OCI-LY1 (cell line): Measurements from ENCODE around the gene CADM3.

Experiments
- CTCF ChIP-seq: fragments of 200-600 bp; sonication (generic), shearing (Covaris generic); IDR thresholded peaks from 2 replicates; pipeline ENCODE4 v1.5.1; 2017; ENCODE audit warnings: mild to moderate bottlenecking, antibody characterized with exemption, low read length, moderate library complexity, mixed read lengths
- EZH2 ChIP-seq: fragments of 200-600 bp; sonication (generic), shearing (Covaris generic); IDR thresholded peaks from 2 replicates; pipeline ENCODE4 v1.8.0; 2017; ENCODE audit warnings: borderline replicate concordance, mixed run types, mild to moderate bottlenecking, antibody characterized with exemption, low read length, moderate library complexity, mixed read lengths

DNA sequence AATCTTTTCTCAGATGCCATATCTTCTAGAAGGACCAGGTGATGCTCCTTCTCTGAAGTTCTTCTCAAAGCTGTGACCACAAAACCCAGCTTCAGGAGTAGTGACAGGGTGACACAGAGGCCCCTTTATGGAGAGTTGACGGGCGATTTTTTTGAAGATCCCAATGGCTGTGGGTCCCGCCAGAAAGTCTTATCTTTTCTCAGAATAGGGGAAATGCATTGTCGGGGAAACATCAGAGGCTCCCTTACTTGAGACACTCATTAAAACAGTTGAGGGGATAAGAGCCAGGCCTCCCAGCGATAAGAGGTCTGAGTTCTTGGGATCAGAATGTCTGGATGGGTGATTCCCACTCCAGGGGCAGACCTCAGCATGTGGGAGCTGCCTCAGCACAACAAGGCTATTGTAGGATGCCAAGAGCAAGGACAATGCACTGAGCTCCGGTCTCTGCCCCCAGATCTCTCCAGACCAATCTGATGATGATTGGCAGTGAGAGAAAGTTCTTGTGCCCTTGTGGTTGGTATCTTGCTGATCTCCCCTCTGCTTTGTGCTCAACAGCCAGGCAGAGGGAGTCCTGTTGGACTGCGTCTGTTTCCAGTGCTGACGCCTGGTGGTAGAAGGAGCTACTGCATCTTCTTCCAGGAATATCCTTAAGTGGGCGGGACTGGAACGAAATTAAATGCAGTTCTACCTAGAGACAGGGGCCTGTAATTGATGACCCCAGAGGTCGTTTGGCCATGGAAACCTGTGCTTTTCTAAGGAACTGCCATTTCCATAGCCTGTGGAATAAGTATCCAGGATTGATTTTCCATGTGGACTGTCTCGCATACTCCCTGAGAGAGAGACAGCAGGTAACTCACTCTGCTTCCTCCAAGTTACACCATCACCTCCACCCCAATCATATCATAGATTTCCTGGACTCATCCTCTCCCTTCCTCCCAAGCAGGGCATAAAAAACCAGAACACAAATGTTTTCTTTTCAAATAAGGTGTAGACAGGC is 26.4 kb downstream of the CADM3 start:
- peak; percentile 75 for TF ChIP-seq CTCF
- no peak for TF ChIP-seq EZH2
